Hepatocyte (in vitro differentiated cells): ENCODE measurements around the gene GNL2. TPM values are rescaled to one million over a fixed set of nuclear protein-coding genes. Genes with fewer than 3 reads are reported as not detected.
"Not testable (repeated sequence)": the region's sequence is repeated elsewhere in the genome, so short reads cannot be mapped to it uniquely, and the experiment has no call there.

Source experiments
- DNase-seq: peaks from one replicate; pipeline ENCODE4 v3.0.0-alpha.2; 2016; ENCODE audit warnings: low spot score
- H2AFZ ChIP-seq: fragments of 200-600 bp; sonication (generic); 2 replicates; pipeline ENCODE4 v1.6.0; 2016; ENCODE audit warnings: antibody characterized with exemption, mild to moderate bottlenecking
- H3K27ac ChIP-seq: fragments of 200-600 bp; sonication (generic); 2 replicates; pipeline ENCODE4 v1.5.1; 2016; ENCODE audit warnings: mild to moderate bottlenecking
- H3K27me3 ChIP-seq: fragments of 200-600 bp; sonication (generic); 2 replicates; pipeline ENCODE4 v1.6.1; 2016
- H3K36me3 ChIP-seq: fragments of 200-600 bp; sonication (generic); replicated peaks from 2 replicates; pipeline ENCODE4 v1.5.1; 2016; ENCODE audit warnings: low read depth; ENCODE audit not compliant: insufficient read depth
- H3K4me1 ChIP-seq: fragments of 200-600 bp; sonication (generic); 2 replicates; pipeline ENCODE4 v1.5.1; 2016; ENCODE audit warnings: mild to moderate bottlenecking, moderate library complexity; ENCODE audit not compliant: insufficient read depth
- H3K4me2 ChIP-seq: fragments of 200-600 bp; sonication (generic); 2 replicates; pipeline ENCODE4 v1.6.0; 2016
- H3K4me3 ChIP-seq: fragments of 200-600 bp; sonication (generic); 2 replicates; pipeline ENCODE4 v1.5.1; 2016; ENCODE audit warnings: mild to moderate bottlenecking
- H3K79me2 ChIP-seq: fragments of 200-600 bp; sonication (generic); 2 replicates; pipeline ENCODE4 v1.6.0; 2017; ENCODE audit warnings: mild to moderate bottlenecking
- H3K9me2 ChIP-seq: fragments of 200-600 bp; sonication (generic); replicated peaks from 2 replicates; pipeline ENCODE4 v1.6.0; 2017; ENCODE audit warnings: mild to moderate bottlenecking; ENCODE audit not compliant: insufficient read depth
- H3K9me3 ChIP-seq: fragments of 200-600 bp; sonication (generic); 2 replicates; pipeline ENCODE4 v1.5.1; 2016; ENCODE audit warnings: low read depth, mild to moderate bottlenecking
- H4K20me1 ChIP-seq: fragments of 200-600 bp; sonication (generic); 2 replicates; pipeline ENCODE4 v1.6.0; 2016; ENCODE audit warnings: mild to moderate bottlenecking; ENCODE audit not compliant: insufficient read depth, poor library complexity, severe bottlenecking
- EZH2 ChIP-seq: fragments of 200-600 bp; sonication (generic); IDR thresholded peaks from 2 replicates; pipeline ENCODE4 v1.6.1; 2016; ENCODE audit warnings: antibody characterized with exemption, mild to moderate bottlenecking, borderline replicate concordance
- EZH2phosphoT487 ChIP-seq: fragments of 200-600 bp; sonication (generic); IDR thresholded peaks from one replicate; pipeline ENCODE4 v1.6.1; 2018; ENCODE audit warnings: antibody characterized with exemption, mild to moderate bottlenecking, low read depth, moderate library complexity; ENCODE audit not compliant: unreplicated experiment, severe bottlenecking
- WGBS: methylation state at CpG from one replicate; pipeline ENCODE4 v1.1.6; 2016; ENCODE audit warnings: low lambda C conversion rate; ENCODE audit errors: missing lambda C conversion rate; 5-methylcytosine and 5-hydroxymethylcytosine counted together
- polyA plus RNA-seq: library from polyadenylated mRNA; unstranded; fragments of >200 nt; fragmentation: Nextera tagmentation; extraction: Ambion mirVana; gene quantifications from 2 replicates; pipeline ENCODE4 v1.2.1, GENCODE V29; 2016
- total RNA-seq: library from RNA; depleted of rRNA; stranded (reverse); fragments of >200 nt; gene quantifications from 2 replicates; pipeline ENCODE4 v1.2.3, GENCODE V29; 2014
- TF ChIP-seq, protein P1 (sequence below): fragments of 200-600 bp; sonication (generic); IDR thresholded peaks from 2 replicates; pipeline ENCODE4 v1.5.1; 2016; ENCODE audit warnings: antibody characterized with exemption, mild to moderate bottlenecking; ENCODE audit not compliant: poor library complexity

Gene GNL2
- total and polyA plus RNA-seq, 2 experiments from 2014 or later, result 47.2 to 51.7 TPM

DNA sequence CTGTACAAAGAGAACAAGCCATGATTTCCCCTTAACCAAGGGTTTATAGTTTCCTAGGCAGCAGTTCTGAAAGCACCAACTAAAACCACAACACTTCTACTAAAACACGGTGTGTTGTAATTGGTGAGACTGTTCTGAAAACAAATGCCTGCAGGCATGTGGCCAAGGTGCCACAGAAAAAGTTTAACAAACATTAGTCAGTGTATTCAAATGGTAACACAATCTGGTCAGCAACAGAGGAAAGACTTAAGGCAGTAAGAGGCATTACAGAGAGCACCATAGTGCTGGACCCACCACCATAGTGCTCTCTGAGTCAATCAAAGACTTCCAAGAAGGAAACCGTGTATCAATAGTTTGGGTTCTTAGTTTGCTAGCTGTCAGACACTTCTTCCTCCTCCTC is 58.4 kb downstream of the GNL2 start:
- Histone ChIP-seq H3K9me3 (no peaks in the 10 kb centered on the region), H3K4me3 (no peak overlapping the region), H3K27ac (peak overlapping the region; percentile 55), H4K20me1 (no peaks in the 10 kb centered on the region), H3K27me3 (no peaks in the 10 kb centered on the region), H3K36me3 (no peaks in the 10 kb centered on the region), H3K9me2 (no peaks in the 10 kb centered on the region), H3K4me2 (no peak overlapping the region), H3K79me2 (no peaks in the 10 kb centered on the region), H3K4me1 (no peaks in the 10 kb centered on the region), H2AFZ (no peak overlapping the region)
- 90% methylated on average over 2 of the region's 2 CpGs for whole genome bisulfite sequencing
- TF ChIP-seq, protein P1, sequence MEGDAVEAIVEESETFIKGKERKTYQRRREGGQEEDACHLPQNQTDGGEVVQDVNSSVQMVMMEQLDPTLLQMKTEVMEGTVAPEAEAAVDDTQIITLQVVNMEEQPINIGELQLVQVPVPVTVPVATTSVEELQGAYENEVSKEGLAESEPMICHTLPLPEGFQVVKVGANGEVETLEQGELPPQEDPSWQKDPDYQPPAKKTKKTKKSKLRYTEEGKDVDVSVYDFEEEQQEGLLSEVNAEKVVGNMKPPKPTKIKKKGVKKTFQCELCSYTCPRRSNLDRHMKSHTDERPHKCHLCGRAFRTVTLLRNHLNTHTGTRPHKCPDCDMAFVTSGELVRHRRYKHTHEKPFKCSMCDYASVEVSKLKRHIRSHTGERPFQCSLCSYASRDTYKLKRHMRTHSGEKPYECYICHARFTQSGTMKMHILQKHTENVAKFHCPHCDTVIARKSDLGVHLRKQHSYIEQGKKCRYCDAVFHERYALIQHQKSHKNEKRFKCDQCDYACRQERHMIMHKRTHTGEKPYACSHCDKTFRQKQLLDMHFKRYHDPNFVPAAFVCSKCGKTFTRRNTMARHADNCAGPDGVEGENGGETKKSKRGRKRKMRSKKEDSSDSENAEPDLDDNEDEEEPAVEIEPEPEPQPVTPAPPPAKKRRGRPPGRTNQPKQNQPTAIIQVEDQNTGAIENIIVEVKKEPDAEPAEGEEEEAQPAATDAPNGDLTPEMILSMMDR, result no peak
- no peak for TF ChIP-seq EZH2phosphoT487
- TF ChIP-seq EZH2, result no peak
- DNase-seq, result no peak

DNA sequence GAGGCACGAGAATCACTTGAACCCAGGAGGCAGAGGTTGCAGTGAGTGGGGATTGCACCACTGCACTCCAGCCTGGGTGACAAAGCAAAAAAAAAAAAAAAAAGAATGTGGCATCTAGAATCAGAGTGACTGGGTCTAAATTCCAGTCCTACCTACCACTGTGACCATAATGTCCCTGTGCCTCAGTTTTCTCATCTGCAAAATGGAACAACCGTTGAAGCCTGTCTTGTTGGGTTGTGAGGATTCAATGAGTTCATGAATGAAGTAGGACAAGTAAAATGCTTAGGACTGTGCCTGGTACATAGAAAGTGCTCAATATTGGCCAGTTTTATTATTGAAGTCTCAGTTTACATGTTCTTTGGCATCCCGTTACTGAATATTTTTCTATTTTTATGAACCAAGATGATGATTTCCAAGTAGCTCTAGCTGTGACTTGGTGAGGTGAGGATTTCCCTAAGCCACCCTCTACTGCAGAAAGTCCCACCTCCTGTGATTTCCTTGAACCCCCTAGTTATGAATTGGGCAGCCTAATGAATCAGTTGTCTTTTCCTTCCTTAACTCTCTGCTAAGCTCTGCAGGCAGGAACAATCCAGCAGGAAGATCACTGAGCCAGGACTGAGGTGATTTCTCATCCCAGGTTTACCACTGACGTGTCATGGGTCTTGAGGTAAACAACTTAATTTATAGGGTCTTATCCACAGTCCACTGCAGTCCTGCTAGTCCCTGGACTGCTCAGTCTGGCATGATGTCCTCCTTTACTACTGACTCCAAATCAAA is 62.2 kb downstream of the GNL2 start:
- peak overlapping the region; percentile 89 for H3K27ac ChIP-seq
- no peaks in the 10 kb centered on the region for H3K27me3 ChIP-seq
- no peak overlapping the region for H3K4me2 ChIP-seq
- H3K4me1 ChIP-seq, result no peaks in the 10 kb centered on the region
- TF ChIP-seq, protein P1, result no peak
- TF ChIP-seq EZH2phosphoT487 (no peak), EZH2 (no peak)
- H3K9me2 ChIP-seq, result no peaks in the 10 kb centered on the region
- no peaks in the 10 kb centered on the region for H4K20me1 ChIP-seq
- no peaks in the 10 kb centered on the region for H3K79me2 ChIP-seq
- H3K4me3 ChIP-seq, result no peak overlapping the region
- no peak for DNase-seq
- WGBS, result 98% methylated on average over 4 of the region's 4 CpGs
- no peaks in the 10 kb centered on the region for H3K9me3 ChIP-seq
- no peaks in the 10 kb centered on the region for H3K36me3 ChIP-seq
- H2AFZ ChIP-seq, result no peak overlapping the region

DNA sequence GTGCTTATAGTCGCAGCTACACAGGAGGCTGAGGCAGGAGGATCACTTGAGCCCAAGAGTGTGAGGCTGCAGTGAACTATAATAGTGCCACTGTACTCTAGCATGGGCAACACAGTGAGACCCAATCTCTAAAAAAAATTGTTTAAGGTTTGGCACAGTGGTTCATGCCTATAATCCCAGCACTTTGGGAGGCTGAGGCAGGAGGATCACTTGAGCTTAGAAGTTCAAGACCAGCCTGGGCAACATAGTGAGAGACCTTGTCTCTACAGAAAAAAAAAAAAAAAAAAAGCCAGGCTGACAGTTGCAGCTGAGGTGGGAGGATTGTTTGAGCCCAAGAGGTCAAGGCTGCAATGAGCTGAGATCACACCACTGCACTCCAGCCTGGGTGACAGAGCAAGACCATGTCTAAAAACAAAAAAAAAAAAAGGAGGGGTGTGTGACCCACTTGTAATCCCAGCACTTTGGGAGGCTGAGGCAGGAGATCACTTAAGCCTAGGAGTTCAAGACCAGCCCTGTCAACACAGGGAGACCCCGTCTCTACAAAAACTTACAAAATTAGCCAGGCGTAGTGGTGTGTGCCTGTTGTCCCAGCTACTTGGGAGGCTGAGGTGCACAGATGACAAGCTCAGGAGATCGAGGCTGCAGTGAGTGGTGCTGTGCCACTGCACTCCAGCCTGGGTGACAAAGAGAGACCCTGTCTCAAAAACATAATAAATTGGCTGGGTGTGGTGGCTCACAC is 63.1 kb downstream of the GNL2 start:
- H3K4me2 ChIP-seq, H3K4me3 ChIP-seq, H4K20me1 ChIP-seq, H3K4me1 ChIP-seq, DNase-seq, H3K27me3 ChIP-seq, H2AFZ ChIP-seq, H3K36me3 ChIP-seq, H3K9me2 ChIP-seq, H3K9me3 ChIP-seq, H3K79me2 ChIP-seq, H3K27ac ChIP-seq: not testable (repeated sequence)
- 95% methylated on average over 4 of the region's 4 CpGs for WGBS

DNA sequence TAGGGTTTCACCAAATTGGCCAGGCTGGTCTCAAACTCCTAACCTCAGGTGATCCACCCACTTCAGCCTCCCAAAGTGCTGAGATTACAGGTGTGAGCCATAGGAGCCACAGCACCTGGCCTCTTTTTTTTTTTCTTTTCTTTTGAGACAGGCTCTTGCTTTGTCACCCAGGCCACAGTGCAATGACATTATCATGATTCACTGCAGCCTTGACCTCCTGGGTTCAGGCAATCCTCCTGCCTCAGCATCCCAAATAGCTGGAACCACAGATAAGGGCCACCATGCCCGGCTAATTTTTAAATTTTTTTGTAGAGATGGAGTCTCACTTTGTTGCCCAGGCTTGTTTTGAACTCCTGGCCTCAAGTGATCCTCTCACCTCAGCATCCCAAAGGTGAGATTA is 65.8 kb downstream of the GNL2 start:
- H3K4me3 ChIP-seq, H3K27me3 ChIP-seq, H3K4me2 ChIP-seq, H3K36me3 ChIP-seq, H3K27ac ChIP-seq, H2AFZ ChIP-seq, H3K9me2 ChIP-seq, H3K4me1 ChIP-seq, H3K9me3 ChIP-seq, H3K79me2 ChIP-seq, DNase-seq, H4K20me1 ChIP-seq: not testable (repeated sequence)
- WGBS, result 90% methylated on average over 1 of the region's 1 CpG
